GM19035 (cell line): ENCODE measurements around the gene UBE2H.
A peak's percentile ranks its signal among the peaks of the same experiment; 100 is the strongest.
"Not testable (repeated sequence)": the region's sequence is repeated elsewhere in the genome, so short reads cannot be mapped to it uniquely, and the experiment has no call there.

Experiments
- ATAC-seq: cut with Tn5 transposase; IDR thresholded peaks from one replicate; pipeline ENCODE4 v1.9.1; 2021; ENCODE audit not compliant: unreplicated experiment

Gene UBE2H

GRCh38 chr7:129909669-129910068 is 43.1 kb downstream of the UBE2H start:
- ATAC-seq = no peak

DNA sequence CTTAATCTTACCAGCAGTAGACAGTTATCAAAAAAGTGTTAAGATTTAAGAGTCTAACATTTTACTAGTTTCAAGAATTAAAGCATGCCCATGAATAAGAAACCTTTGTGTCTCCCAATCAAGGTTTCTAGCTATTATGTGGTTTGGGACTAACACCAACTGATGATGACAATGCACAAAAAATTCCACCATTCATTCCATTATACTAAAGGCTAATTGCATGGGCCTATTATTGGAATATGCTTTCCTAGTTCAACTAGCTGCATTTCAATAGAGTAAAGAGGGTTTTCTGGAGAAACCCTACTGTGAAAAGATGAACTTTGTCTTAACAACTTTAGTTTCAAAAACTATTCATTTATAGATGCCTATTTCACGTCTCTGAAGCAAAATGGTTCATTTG is 44.6 kb downstream of the UBE2H start:
- ATAC-seq = no peak

- no peak for ATAC-seq
Observed at GRCh38 chr7:129907122-129907736, 45.5 kb downstream of the UBE2H start.

DNA sequence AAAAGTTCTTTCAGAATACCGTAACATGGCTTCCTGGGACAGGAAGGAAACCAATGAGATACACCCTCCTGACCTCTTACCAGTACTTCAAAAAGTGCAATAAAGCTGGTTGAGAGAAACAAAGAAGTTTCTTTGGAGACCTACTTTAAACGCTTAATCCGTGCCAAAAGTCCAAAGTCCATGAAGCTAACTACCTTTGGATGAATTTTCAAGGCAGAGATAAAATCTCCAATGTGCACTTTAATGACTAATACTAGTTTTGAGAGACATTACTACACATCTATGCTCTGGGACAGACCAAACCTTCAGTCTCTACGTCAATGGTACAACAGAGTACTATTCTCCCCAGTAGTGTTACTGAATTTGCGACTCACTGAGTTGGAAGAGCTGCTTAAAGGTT is 46.1 kb downstream of the UBE2H start:
- no peak for ATAC-seq

DNA sequence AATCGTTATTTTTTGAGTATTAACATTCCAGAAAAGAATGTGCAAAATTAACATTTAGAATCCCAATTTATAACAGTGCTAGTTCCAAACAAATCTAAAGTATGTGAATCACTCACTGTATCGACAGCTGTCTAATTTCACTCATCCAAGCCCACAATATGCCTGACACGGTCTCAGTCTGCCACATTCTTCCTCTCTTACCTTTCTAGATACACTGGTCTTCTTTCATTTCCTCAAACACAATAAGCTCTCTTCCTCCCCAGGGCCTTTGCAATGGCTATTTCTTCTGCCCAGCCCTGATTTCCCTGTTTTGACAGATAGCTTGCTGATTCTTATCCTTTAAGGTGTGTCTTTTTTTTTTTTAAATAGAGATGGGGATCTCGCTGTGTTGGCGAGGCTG is 48.8 kb downstream of the UBE2H start:
- ATAC-seq = peak; percentile 58

GRCh38 chr7:129902788-129903422 is 49.9 kb downstream of the UBE2H start:
- no peak for ATAC-seq

DNA sequence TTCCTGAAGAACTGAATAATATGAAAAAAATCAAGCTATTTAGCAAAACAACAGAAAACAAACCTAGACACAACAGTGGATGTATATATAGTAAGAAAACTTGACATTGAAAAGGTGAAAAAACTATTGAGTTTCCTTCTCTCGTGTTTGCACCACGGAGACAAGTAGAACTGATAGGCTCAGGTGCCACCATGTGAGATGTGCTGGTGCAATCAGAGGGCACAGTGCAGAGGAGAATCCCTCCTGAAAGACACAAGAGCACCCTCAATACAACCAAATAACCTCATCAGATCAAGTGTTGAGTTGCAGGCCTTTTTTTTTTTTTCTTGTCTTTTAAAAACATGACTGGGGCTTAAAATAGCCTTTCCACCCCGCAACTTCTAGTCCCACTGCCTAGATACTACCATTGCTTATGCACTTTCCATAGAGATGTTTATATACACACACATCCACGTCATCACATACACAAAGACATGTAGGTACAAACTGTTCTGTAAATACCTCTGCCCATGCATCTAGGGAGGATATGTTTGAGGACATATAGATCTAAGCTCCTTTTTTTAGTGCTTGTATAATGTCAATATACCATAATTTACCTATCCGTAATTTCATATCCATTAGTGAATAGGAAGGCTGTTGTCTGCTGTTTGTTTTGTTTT is 54.1 kb downstream of the UBE2H start:
- ATAC-seq = no peak

DNA sequence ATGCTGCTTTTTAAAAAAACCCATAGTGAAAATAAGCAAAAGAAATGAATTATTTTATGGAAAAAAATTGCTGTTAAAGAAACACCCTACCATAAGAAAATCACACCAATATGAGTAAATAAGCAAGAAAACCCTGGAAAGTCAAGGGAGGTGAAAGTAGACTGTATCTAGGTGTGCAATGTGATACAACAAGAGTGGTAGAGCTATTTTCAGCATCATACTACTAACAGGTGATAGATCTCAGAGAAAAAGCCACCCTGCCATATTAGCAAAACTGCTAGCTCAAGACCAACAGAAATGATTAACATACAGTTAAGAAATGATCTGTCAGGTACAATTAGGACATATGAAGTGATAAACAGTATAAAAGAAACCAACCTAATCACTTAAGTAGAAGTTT is 54.8 kb downstream of the UBE2H start:
- ATAC-seq = no peak

DNA sequence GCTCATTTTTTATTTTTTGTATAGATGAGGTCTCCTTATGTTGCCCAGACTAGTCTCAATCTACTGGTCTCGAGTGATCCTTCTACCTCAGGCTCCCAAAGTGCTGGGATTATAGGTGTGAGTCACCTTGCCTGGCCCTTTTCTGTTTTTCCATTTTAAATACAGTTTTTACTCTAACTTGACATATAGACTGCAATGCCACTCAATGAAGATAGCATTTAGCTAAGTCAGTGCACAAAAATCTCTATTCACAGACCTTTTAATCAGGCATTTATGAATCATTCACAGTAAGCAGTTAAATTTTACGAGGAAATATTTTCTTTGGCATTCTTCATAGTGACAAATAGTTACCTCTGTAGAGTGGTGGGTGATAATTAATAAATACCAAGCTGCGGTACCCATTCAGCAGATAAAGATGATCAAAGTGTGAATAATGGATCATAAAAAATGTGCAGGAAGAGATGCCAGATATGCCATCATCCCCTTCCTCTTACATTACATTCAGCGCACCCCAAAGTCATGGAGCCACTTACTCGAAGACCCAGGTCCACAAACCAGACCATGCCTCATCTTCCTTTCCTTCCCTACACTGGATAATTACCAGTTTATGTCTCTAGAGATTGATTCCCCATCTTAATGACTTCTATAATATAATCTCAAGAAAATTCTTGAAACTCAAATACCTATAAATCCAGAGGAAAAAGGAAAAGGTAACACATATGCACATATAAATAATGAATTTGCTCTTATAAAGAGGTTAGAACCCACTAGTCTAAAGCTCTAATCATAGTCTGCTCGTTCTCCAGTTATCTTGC is 56.0 kb downstream of the UBE2H start:
- no peak for ATAC-seq

DNA sequence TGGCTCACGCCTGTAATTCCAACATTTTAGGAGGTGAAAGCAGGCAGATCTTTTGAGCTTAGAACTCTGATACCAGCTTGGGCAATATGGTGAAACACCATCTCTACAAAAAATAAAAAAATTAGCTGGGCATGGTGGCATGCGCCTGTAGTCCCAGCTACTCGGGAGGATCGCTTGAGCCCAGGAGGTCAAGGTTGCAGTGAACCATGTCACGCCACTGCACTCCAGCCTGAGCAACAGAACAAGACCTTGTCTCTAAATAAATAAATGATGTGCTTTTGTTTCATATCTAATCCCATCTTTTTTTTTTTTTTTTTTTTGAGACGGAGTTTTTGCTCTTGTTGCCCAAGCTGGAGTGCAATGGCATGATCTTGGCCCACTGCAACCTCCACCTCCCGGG is 58.6 kb downstream of the UBE2H start:
- not testable (repeated sequence) for ATAC-seq

DNA sequence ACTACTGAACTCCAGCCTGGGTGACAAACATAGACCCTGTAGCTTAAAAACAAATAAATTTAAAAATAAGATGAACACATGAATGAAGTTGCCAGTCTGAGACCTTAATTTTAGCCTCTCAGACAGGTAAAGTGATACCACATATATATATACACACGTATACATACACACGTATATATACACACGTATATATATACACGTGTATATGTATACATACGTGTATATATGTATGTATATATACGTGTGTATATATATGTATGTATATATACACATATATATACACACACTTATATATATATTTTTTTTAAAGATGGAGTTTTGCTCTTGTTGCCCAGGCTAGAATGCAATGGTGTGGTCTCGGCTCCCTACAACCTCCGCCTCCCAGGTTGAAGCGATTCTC is 62.7 kb downstream of the UBE2H start:
- ATAC-seq = no peak

DNA sequence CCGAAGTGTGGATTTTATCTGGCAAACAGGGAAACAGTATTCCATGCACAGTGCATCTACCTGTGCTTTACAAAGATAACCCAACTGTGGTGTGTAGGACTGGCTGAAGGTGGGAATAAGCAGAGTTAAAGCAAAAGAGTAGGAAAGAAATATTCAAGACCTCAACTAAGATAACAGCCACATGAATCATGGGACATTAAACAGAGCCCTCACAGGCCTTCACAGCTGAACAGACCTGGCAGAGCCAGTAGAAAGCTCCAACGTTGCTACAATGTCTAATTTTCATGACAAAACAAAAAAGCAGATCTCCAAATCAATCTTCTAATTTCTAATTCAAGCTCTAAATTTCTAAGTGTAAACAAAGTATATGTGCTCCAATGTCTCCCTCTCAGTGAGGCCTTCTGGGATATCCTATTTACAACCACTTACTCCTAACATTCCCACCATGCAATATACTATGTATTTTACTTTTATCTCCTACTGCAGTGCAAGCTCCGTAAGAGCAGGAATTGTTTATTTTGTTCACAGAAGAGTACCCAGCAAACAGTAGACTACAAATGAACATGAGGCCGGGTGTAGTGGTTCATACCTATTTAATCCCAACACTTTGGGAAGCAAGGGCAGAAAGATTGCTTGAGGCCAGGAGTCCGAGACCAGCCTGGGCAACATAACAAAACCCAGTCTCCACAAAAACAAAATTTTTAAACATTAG is 63.5 kb downstream of the UBE2H start:
- ATAC-seq = no peak

- no peak for ATAC-seq
Observed at GRCh38 chr7:129887865-129888264, 64.9 kb downstream of the UBE2H start.

DNA sequence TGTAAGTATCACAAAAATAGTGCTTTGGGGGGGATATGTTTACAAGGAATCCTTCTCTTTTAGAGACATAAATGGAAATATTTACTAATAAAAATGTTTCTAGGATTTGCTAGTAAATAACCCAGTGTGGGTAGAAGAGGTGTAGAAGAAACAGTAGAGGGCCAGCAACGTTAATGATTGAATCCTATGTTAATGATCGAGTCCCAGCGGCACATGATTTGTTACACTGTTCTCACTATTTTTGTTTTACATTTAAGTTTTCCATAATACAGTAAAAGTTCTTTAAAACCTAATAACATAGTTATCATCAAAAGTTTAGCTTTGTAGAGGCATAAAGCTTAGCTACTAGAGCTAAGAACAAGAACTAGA is 66.0 kb downstream of the UBE2H start:
- ATAC-seq = no peak

DNA sequence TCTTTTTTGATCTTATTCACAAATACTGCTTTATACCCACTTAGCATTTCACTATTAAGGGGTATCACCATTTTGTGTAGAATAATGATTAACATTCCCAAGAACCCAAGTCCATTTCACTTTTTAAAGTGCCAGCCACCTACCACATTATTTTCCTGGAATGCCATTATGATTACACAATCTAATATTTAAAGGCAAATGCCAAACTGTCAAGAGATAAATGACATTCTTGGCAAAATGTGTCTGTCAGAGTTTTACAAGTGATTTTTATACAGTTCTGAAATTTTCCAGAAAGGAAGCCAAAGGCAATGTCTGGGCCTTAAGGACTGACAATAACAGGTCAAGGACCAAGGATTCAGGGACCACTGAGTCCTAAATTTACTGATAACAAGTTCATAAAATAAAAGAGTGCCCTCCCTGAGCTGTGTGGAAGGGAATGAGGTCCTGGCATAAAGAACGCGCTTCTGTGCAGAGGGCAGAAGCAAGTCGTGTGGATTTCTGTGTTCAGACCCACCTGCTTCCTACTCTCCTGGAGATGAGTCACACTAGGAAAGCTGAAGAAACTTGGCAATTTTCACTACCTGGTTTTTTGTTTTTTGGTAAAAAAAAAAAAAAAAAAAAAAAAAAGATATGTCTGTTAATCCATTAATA is 66.5 kb downstream of the UBE2H start:
- ATAC-seq = no peak

DNA sequence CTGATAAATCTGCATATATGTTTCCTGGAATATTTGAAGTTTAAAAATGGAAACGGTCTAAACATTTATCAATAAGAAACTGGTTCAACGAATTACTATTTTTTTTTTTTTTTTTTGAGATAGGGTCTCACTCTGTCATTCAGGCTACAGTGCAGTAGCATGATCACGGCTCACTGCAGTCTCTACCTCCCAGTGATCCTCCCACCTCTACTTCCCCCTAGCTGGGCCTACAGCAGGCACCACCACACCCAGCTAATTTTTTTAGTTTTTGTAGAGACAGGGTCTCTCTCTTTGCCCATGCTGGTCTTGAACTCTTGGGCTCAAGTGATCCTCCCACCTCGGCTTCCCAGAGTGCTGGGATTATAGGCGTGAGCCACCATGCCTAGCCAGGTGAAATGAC is 68.3 kb downstream of the UBE2H start:
- ATAC-seq = no peak

GRCh38 chr7:129883151-129883550 is 69.6 kb downstream of the UBE2H start:
- no peak for ATAC-seq

- no peak for ATAC-seq
Observed at GRCh38 chr7:129882531-129882930, 70.2 kb downstream of the UBE2H start.

DNA sequence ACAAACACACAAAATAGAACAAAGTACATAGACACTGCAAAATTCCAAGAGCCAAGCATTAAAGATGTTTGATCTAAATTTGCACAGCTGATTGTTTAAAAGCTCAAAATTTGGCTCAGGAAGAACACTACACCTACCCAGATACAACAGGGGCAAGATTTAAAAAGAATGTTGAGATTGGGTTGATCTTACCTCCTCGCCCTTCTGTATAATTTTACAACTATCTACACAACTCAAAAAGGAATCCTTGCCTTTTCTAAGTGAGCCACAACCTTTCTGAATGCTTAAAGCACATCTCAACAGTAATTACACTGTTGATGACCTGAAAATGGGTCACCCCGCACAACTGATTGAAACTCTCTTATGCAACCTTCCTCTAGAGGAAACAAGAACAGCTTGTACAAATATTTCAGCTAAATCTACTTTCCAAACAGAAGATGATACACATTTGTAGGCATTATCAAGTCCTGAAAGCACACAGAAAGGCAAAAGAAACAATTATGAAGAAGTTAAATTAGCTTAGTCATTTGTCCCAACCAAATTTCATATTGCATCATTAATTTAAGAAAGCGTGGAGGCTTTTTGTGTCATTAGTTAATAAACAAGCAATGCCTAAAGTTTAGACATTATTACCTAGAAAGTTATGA is 75.5 kb downstream of the UBE2H start:
- no peak for ATAC-seq

DNA sequence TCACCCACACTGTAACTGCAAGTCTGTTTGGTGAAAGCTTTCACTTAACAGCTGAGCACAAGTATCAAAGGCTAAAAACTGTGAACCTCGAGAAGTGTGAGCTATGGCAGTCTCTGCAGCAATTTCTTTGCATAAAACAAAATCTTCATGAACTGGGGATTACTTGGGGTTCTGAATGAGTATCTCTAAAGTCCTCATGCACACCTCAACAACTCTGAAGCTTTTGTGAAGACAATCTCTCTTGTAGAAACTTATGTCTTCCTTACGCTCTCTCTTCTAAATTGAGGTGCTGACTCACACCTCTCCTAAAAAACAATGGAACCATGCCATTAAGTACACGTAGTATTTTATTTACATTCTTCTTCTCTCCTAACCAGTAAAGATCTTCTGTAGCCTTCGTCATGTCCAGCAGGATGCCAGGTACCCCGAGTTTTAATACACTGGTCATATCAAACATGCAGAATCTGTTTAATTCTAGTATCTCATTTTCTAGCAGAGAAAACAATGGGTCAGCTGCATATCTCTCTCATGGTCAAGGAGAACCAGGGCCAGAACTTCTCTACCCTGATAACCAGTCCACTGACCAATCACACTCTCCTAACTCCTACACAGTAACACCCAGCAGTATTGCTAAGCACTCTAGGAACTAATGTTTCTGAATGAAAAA is 76.9 kb downstream of the UBE2H start:
- ATAC-seq = no peak
